A549 treated with RU486 at 1 μM for 4 hours (cell line): ENCODE measurements around the gene GRPR. TPM values are rescaled to one million over a fixed set of nuclear protein-coding genes. Genes with fewer than 3 reads are reported as not detected.

Experiments
- total RNA-seq: library from RNA; stranded (reverse); fragments of 200-300 nt; extraction: Qiagen RNA extraction; gene quantifications from 5 replicates; pipeline ENCODE4 v1.2.3, GENCODE V29; 2022; ENCODE audit warnings: low read depth

Gene GRPR
- 0.09 TPM in 2 of 5 replicates, not detected in the others for total RNA-seq

DNA sequence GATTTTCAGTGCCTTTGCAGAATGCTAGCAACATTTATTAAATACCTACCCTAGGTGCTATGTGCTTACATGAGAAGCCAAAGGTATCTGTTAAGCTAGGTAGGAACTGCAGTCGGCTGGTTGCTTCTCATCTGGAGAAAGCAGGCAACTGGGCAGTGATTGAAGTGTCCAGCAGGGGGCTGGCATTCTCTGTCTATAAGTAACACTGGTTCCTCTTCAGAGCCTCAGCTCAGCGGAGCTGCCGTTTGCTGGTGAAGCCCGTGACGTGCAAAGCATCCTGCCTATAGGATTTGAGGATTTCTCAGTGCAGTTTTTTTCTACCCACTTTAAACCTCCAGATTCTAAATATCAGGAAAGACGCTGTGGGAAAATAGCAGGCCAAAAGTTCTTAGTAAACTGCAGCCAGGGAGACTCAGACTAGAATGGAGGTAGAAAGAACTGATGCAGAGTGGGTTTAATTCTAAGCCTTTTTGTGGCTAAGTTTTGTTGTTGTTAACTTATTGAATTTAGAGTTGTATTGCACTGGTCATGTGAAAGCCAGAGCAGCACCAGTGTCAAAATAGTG, at the start of gene GRPR:
GRPR (plus strand) TSS at position 344 of the 565 bp plus-strand sequence. CDS start 389 bp downstream, outside the sequence.

DNA sequence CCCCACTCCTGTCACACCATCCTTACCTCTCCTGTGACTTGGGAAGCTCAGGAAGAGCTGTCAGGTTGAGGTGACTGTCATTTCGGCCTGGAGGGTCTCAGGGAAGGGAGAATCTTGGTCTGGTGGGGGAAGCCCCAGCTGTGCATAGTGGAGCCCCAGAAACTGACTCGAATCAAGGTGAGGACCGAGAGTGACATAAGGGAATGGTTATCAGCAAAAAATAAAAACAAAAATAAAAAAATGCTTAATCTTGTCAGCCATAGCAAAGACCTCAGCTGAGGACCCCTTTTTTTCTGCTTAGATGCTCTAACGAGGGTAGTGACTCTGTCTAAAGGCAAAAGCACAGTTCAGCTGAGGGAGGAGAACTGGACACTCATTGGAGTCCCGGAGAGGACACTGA, 43.8 kb downstream of the GRPR start, which contains the start of gene MAGEB17:
MAGEB17 (plus strand) TSS at position 301 of the 400 bp plus-strand sequence. CDS start 2,902 bp downstream, outside the sequence.

Other genes starting within 250 kb of the GRPR start
- gene MAGEB17, start 43.9 kb downstream of the GRPR start, total RNA-seq = not detected in 5 replicates